GM10847 (cell line): ENCODE data around the gene SEC14L2.

ENCODE experiments used
- POLR2A ChIP-seq: IDR thresholded peaks from 2 replicates; pipeline ENCODE4 v1.6.1; 2011; ENCODE audit not compliant: insufficient read length; ENCODE audit errors: extremely low read depth

SEC14L2 gene

DNA sequence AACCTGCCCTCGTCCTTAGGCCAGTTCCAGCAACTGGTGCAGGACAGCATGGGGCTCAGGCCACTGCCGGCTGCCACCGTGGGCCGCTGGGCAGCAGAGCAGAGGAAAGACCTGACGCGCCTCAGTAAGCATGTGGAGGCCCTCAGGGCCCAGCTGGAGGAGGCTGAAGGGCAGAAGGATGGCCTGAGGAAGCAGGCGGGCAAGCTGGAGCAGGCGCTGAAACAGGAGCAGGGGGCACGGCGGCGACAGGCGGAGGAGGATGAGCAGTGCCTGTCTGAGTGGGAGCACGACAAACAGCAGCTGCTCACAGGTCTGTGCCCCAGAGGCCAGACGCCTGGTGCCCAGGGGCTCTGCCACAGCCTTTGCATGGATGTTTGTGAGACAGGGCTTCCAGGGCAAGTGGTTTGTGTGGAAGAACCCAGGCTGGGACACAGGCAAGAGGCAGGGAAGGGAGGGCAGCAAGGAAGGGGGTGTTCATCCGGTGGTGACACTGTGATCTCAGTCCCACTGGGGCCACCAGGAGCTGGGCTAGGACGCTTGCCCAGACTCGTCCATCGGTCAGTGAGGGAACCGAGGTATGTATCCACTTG, 26.1 kb upstream of the SEC14L2 start:
- no peak for TF ChIP-seq POLR2A

DNA sequence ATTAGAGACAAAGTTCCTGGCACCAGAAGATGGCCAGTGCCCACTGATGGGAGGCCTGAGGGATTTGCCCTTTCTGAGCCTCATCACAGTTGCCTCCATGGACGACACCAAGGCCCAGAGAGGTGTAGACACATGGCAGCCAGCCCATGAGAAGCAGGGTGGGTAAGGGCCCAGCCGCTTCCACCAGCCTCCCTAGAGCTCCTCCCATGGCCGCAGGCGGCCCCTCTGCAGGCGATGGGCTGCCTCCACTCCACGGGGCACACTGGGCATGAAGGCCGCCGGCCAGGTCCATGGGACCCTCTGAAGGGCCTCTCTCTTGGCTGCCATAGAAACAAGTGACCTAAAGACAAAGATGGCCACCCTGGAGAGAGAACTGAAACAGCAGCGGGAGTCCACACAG, 25.5 kb upstream of the SEC14L2 start:
- no peak for TF ChIP-seq POLR2A

DNA sequence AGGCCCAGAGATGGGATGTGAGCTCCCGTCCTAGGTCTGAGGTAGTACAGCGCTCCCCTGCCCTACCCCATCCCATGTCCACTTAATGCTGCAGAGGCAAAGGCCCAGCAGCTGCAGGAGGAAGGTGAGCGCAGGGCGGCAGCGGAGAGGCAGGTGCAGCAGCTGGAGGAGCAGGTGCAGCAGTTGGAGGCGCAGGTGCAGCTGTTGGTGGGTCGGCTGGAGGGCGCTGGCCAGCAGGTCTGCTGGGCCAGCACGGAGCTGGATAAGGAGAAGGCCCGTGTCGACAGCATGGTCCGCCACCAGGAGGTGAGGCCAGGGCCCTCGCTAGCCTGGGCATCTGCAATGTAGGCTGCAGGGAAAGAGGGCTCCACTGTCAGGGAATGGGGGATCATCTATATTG, 24.8 kb upstream of the SEC14L2 start:
- TF ChIP-seq POLR2A = no peak

DNA sequence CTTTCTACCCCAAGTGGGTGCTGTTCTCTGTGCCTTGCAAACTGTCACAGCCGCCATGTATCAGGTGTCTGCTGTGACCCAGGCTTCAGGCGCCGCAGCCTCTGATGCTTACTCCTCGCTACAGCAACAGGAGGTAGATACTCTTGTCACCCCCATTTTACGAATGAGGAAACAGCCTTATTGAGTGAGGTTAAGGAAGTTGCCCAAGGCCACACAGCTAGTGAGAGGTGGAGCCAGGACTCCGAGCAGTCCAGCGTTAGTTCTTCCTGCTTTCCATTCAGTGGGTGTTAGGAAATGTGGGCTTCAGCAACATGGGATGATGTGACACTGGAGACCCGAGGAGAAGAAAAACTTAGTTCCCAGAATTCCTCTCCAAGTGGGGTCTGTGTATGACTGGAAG, 23.9 kb upstream of the SEC14L2 start:
- no peak for TF ChIP-seq POLR2A

DNA sequence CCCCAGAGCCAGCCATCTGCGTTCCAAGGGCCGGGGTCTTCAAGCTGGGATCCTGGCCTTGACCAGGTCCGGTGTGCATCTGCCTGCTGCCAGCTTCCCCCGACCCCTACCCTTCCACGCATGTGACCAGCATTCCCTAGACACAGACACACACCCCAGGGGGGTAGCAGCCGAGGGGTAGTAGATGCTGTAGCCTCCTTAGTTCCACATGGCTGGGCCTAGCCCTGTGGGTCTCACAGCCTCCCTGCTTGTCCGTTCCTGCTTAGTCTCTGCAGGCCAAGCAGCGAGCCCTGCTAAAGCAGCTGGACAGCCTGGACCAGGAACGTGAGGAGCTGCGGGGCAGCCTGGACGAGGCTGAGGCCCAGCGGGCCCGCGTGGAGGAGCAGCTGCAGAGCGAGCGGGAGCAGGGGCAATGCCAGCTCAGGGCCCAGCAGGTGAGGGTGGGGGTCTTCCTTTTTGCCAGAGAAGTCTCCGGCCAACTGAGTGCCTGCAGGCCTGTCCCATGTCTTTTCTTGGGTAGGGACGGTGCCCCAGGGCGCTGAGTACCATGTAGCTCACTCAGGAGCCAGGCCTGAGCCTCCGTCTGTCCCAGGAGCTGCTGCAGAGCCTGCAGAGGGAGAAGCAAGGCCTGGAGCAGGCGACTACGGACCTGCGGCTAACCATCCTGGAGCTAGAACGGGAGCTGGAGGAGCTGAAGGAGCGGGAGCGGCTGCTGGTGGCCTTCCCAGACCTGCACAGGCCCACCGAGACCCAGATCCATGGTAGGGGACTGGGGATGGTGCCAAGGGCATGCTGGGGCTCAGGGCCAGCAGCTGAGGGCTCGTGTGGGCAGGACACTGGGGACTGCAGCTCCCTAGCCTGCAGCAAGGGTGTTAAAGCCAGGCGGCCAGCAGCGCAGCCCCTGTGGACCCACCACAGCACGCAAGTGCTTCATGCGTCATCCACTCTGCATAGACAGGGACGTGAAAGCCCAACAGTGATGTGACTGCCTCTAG, 23.2 kb upstream of the SEC14L2 start:
- no peak for TF ChIP-seq POLR2A

DNA sequence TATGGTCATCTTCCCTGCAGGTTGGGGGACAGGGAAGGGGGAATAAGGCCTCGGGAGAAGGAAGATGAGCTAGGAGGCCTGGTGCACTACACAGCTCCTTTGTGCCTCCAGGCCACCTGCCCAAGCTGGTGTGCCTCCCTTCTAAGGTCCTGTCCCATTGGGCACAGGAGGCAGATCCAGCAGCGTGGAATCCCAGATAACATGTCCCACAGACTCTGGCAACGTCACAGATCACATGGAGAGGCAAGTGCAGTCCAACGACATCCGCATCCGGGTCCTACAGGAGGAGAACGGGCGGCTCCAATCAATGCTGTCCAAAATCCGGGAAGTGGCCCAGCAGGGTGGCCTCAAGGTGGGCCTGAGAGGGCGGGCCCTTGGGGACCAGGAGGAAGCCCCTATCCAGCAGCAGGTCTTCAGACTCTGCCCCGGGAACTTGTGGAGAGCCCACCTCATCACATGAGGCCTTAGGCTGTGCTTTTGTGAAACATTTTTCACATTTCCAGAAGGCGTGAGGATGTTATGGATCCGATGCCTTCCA, 21.4 kb upstream of the SEC14L2 start:
- no peak for TF ChIP-seq POLR2A

DNA sequence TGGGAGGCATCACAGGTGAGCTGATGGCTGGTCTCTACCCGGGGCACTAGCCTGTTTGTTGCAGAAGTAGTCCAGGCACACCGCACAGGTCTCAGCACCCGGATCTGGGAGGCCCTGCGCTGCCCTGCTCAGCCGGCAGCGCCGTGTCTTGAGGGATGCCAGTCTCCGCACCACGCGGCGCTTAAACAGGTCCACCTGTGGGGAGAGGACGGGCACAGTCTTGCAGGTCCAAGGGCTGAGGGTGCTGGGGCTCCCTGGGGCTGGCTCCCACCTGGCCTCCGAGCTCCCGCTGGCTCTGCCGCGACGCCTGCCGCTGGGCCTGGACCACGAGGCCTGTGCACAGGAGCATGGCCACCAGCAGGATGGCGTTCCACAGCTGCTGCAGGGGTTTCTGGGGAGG, 16.8 kb upstream of the SEC14L2 start:
- TF ChIP-seq POLR2A = no peak

DNA sequence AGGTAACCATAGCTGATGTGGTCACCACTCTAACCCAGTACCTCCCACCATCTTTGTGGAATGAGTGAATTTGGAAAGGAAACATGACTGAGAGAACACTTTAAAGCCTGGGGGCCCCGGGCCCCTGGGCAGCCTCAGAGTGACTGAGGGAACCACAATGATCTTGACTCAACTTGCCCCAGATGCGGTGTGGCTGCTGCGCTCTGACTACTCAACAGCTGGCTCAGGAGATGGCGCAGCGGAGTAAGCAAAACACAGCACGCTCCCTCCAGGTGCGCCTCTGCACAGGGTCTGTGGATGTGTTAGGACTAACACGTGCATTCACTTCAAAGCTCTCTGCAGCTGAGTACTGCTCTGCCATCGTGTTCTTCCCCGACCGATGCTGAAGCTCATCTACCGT, 15.6 kb upstream of the SEC14L2 start:
- no peak for TF ChIP-seq POLR2A

DNA sequence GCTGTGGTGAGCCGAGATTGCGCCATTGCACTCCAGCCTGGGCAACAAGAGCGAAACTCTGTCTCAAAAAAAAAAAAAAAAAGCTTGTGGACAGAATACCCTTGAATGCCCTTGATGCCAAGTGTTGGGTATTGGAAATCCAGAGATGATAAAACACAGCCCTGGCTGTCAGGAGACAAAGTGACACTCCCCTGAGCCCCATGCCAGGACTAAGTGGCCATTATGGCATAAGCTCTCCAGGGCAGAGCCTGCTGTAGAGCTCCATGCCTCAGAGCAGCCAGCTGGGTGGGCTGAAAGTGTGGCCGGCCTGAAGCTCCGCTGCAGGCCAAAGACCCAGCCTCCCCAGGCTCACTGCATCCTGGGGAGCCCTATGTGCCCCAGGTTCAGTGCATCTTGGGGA, 14.5 kb upstream of the SEC14L2 start:
- TF ChIP-seq POLR2A = no peak

DNA sequence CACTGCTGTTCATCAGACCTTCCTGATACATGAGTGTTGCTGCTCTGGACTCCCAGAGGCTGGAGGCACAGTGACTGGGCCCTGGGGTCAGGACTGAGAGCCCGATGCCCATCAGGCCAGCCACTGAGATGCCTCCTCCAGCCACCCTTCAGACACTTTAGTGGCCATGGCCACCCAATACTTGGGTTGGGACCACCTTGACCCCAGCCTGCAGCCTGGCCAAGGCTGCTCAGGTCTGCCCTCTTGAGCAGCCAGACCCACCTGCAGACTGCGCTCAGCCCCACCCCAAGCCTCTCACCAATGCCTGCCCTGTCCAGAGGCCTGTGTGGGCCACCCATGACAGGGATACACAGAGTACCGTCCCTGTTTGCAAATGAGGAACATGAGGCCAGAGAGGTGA, 13.8 kb upstream of the SEC14L2 start:
- no peak for TF ChIP-seq POLR2A

DNA sequence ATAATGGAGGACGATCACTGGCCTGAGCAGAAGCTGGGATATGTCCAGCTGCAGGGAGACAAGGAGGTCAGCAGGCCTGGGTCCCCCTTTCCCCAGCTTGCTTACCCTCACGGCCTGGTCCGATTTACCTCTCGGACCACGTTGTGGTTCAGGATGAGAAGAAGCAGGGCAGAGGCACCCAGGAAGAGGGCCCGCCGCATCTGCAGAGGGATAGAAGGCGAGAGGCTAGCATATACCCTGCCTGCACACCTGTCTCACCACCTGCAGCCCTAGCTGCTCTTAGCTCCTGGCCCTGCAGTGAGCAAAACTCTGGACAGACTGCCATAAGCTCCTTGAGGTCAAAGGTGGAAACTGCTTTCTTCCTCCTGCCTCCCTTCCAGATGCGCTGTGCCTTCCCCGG, 10.9 kb upstream of the SEC14L2 start:
- TF ChIP-seq POLR2A = no peak

DNA sequence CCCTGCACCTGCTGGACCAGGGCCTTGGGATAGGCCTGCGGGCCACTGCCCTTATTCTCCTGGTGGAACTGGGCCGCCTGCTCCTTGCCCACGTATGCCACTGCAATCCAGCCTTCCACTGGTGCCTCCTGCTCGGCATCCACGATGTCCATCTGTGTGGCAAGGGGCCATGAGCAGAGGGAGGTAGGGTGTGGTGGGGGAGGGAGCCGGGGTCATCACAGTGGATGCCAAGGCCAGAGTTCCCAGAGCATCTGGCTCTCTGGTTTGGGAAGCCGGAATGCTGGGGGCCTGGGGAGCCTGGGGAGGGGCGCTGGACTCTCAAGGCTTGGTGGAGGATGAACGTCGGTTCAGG, 10.2 kb upstream of the SEC14L2 start:
- TF ChIP-seq POLR2A = no peak

DNA sequence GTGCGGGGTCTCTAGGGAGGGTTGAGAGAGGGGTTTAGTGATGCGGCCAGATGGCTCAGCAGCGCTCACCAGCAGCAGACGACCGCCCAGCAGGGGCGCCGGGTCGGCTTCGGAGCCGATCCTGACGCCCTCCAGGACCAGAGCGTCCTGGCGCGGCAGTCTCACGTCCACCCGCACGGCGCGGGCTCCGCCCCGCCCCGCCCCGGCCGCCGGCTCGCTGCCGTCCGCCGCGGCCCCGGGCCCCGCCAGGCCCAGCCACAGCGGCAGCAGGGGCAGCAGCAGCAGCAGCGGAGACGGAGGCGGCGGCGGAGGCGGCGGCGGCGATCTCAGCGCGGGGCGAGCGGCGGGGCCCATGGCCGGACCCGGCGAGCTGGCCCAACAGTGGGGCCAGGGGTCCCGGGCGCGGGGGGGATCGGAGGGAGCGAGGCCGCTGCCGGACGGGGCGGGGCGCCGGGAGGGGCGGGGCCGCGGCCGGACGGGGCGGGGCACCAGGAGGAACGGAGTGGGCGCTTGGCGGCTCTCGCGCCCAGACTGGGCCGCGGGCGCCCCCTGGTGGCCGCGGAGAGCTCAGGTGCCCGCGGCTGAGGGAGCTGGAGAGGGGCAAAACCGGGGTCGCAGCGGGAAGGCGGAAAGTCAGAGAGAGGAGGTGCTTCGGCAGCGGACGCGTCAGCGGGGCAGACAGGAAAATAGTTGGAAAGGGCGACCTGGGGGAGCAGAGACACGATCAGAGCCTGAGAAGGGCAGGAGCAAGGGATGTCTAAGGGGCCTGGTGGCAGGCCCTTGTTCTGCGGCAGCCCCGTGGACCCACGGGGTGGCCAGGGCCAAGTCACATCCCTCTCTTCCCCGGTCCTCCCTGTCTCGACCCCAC, 9.6 kb upstream of the SEC14L2 start, which contains the start of gene RNF215:
Gene RNF215 (minus strand): TSS at position 452 of the 868 bp plus-strand sequence. CDS start 98 bp downstream, at position 354.
- TF ChIP-seq POLR2A = no peak

DNA sequence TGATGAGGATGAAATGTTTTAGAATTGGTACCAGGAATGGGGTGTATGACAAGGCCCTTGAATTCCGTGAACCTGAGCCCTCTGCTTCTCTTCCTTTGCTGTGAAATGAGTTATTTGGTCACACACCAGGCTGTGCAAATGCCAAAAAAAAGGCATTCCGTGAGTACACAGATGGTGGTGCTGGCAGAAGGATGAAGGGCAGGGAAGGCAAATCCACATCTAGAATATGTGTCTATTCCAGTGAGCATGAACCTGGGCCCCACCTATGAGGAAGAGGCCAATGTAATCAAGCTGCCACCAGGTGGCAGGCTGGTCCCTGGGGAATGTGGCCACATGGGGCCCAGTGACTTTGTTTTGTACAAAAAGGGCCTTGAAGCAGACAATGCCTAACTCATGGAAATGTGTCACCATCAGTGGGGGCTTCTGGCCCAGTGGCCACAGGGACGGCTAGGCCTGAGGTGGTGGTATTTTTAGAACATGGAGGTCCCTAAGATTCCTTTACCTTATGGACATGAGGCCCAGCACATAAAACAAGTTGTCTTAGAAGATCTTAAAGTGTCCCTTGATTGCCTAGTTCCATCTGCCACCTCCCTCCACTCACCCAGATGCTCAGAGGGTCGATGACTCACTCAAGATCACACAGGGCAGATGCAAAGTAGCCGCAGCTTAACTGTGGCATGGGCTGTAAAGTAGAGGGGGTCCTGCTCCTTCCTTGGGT, 5.7 kb upstream of the SEC14L2 start:
- TF ChIP-seq POLR2A = no peak
